HepG2 (cell line): Measurements from ENCODE around the gene C21orf91. TPM values are rescaled to one million over a fixed set of nuclear protein-coding genes. Genes with fewer than 3 reads are reported as not detected.
A peak's percentile ranks its signal among the peaks of the same experiment; 100 is the strongest.

Source experiments
- BCL3 ChIP-seq: sonication (generic); formaldehyde crosslinking; IDR thresholded peaks from 2 replicates; pipeline ENCODE4 v1.5.1; 2020; ENCODE audit warnings: mild to moderate bottlenecking, missing genetic modification reagents, moderate library complexity
- EED ChIP-seq: sonication (generic); formaldehyde crosslinking; IDR thresholded peaks from 2 replicates; pipeline ENCODE4 v1.5.0; 2020; ENCODE audit warnings: mild to moderate bottlenecking, missing genetic modification reagents
- ELF1 ChIP-seq: sonication (generic); formaldehyde crosslinking; IDR thresholded peaks from 2 replicates; pipeline ENCODE4 v1.4.0; 2020; ENCODE audit warnings: missing genetic modification reagents
- FOXC1 ChIP-seq: sonication (generic); formaldehyde crosslinking; IDR thresholded peaks from 2 replicates; pipeline ENCODE4 v1.8.0; 2022; ENCODE audit warnings: mild to moderate bottlenecking, missing genetic modification reagents, borderline replicate concordance
- GATAD1 ChIP-seq: IDR thresholded peaks from 2 replicates; pipeline ENCODE4 v1.6.1; 2016; ENCODE audit warnings: missing genetic modification reagents, missing compliant biosample characterization
- HHEX ChIP-seq: IDR thresholded peaks from 2 replicates; pipeline ENCODE4 v1.6.1; 2016; ENCODE audit warnings: control low read depth
- HOXA5 ChIP-seq: sonication (generic); formaldehyde crosslinking; IDR thresholded peaks from 2 replicates; pipeline ENCODE4 v1.4.0; 2020; ENCODE audit warnings: missing genetic modification reagents
- KAT8 ChIP-seq: IDR thresholded peaks from 2 replicates; pipeline ENCODE4 v1.6.1; 2016; ENCODE audit warnings: missing genetic modification reagents, missing compliant biosample characterization
- MAFF ChIP-seq: IDR thresholded peaks from 2 replicates; pipeline ENCODE4 v1.6.1; 2011; ENCODE audit warnings: low read depth, low read length, improper control_type of control experiment
- MEIS2 ChIP-seq: sonication (generic); formaldehyde crosslinking; IDR thresholded peaks from 2 replicates; pipeline ENCODE4 v1.9.0; 2021; ENCODE audit warnings: mild to moderate bottlenecking, missing genetic modification reagents
- MLXIP ChIP-seq: sonication (generic); formaldehyde crosslinking; IDR thresholded peaks from 2 replicates; pipeline ENCODE4 v1.9.0; 2021; ENCODE audit warnings: missing genetic modification reagents, borderline replicate concordance
- PBX2 ChIP-seq: IDR thresholded peaks from 2 replicates; pipeline ENCODE4 v1.6.1; 2016; ENCODE audit warnings: control low read depth
- RBFOX2 ChIP-seq: fragments of 200-400 bp; formaldehyde crosslinking; IDR thresholded peaks from 2 replicates; pipeline ENCODE4 v1.6.1; 2017; ENCODE audit warnings: low read depth, mild to moderate bottlenecking, low read length
- RFX1 ChIP-seq: fragments of 450-650 bp; IDR thresholded peaks from 2 replicates; pipeline ENCODE4 v1.6.1; 2017
- SSRP1 ChIP-seq: IDR thresholded peaks from 2 replicates; pipeline ENCODE4 v1.6.1; 2016; ENCODE audit warnings: control low read depth
- XRCC5 ChIP-seq: fragments of 200-400 bp; formaldehyde crosslinking; optimal IDR thresholded peaks from 2 replicates; pipeline ENCODE3; 2017; ENCODE audit warnings: mild to moderate bottlenecking, low read length
- ZFY ChIP-seq: sonication (generic); formaldehyde crosslinking; IDR thresholded peaks from 2 replicates; pipeline ENCODE4 v1.4.0; 2020; ENCODE audit warnings: missing genetic modification reagents
- ZGPAT ChIP-seq: IDR thresholded peaks from 2 replicates; pipeline ENCODE4 v1.6.1; 2016; ENCODE audit warnings: mild to moderate bottlenecking
- ZNF138 ChIP-seq: sonication (generic); formaldehyde crosslinking; IDR thresholded peaks from 2 replicates; pipeline ENCODE4 v1.5.0; 2020; ENCODE audit warnings: mild to moderate bottlenecking, low read depth, missing genetic modification reagents
- ZNF317 ChIP-seq: sonication (generic); formaldehyde crosslinking; IDR thresholded peaks from 2 replicates; pipeline ENCODE4 v1.5.0; 2020; ENCODE audit warnings: mild to moderate bottlenecking, missing genetic modification reagents
- ZNF441 ChIP-seq: sonication (generic); formaldehyde crosslinking; IDR thresholded peaks from 2 replicates; pipeline ENCODE4 v1.7.0; 2021; ENCODE audit warnings: missing genetic modification reagents, borderline replicate concordance
- ZNF746 ChIP-seq: sonication (generic); formaldehyde crosslinking; IDR thresholded peaks from 2 replicates; pipeline ENCODE4 v1.8.0; 2022; ENCODE audit warnings: mild to moderate bottlenecking, missing genetic modification reagents
- ZNF816 ChIP-seq: sonication (generic); formaldehyde crosslinking; IDR thresholded peaks from 2 replicates; pipeline ENCODE4 v1.8.0; 2022; ENCODE audit warnings: missing genetic modification reagents, mild to moderate bottlenecking, borderline replicate concordance
- ZNF883 ChIP-seq: sonication (generic); formaldehyde crosslinking; IDR thresholded peaks from 2 replicates; pipeline ENCODE4 v1.5.1; 2020; ENCODE audit warnings: mild to moderate bottlenecking, missing genetic modification reagents; ENCODE audit errors: not compliant biosample characterization
- polyA plus RNA-seq, 8 experiments: library from polyadenylated mRNA; depleted of rRNA in 3 of 8; stranded (reverse) in 7 of 8; unstranded in 1 of 8; fragments of >200 nt; fragmentation: Illumina TruSeq in 4 of 8; extraction: Trizol in 4 of 8; gene quantifications; 2 replicates each; pipeline versions ENCODE4 v1.2.1 to v1.2.3, GENCODE V29; 2011 to 2016; ENCODE audit warnings: low read depth in 4 of 8, missing spikeins in 1 of 8, mixed read lengths in 1 of 8; ENCODE audit not compliant: insufficient read depth in 1 of 8
- total RNA-seq, 5 experiments: library from RNA; depleted of rRNA; stranded (reverse); fragments of >200 nt; fragmentation: Illumina TruSeq; extraction: Trizol; gene quantifications; 2 replicates each; pipeline ENCODE4 v1.2.3, GENCODE V29; 2016; ENCODE audit warnings: low read depth in 1 of 5

C21orf91 gene
- total and polyA plus RNA-seq, 2 of the 13 experiments (the other 11 are each of a cell fraction or from before 2014, with no cell fraction given), result 2.9 to 7.8 TPM

- TF ChIP-seq PBX2 (no peak), ZNF441 (CRISPR knock-in tag) (no peak), ZNF138 (peak; percentile 66; the same call in 1 of the 2 replicates), MEIS2 (CRISPR knock-in tag) (0 out of 2 replicates have a peak, but pooled peaks have one; percentile 34), ZGPAT (CRISPR knock-in tag) (peak; percentile 59; the same call in 1 of the 2 replicates), ZNF317 (CRISPR knock-in tag) (0 out of 2 replicates have a peak, but pooled peaks have one; percentile 22), FOXC1 (CRISPR knock-in tag) (peak; percentile 51; the same call in 1 of the 2 replicates), HOXA5 (CRISPR knock-in tag) (peak; percentile 63), ELF1 (CRISPR knock-in tag) (0 out of 2 replicates have a peak, but pooled peaks have one; percentile 4), ZNF816 (CRISPR knock-in tag) (no peak; the same call in 1 of the 2 replicates), MLXIP (CRISPR knock-in tag) (no peak), MAFF (0 out of 2 replicates have a peak, but pooled peaks have one; percentile 0), KAT8 (CRISPR knock-in tag) (peak; percentile 46; the same call in 1 of the 2 replicates), GATAD1 (peak; percentile 66), XRCC5 (peak; percentile 80), ZNF883 (CRISPR knock-in tag) (peak; percentile 74), EED (CRISPR knock-in tag) (no peak), SSRP1 (CRISPR knock-in tag) (no peak), RFX1 (no peak), HHEX (CRISPR knock-in tag) (no peak), BCL3 (CRISPR knock-in tag) (peak; percentile 61; the same call in 1 of the 2 replicates), ZFY (CRISPR knock-in tag) (peak; percentile 79), RBFOX2 (peak; percentile 93), ZNF746 (peak; percentile 35; the same call in 1 of the 2 replicates)
These were observed at the start of gene C21orf91 (continued) for GRCh38 chr21:17819114-17819876.
